ENCODE measurements around the gene ZNF581.

The ZNF581 gene

GRCh38 chr19:55677572-55678028 lies 34.2 kb downstream of the ZNF581 start:
- no peak for DNase-seq (ENCODE audit: extremely low spot score)
- POLR2A ChIA-PET: no interaction called here
- CTCF ChIA-PET: no interaction called here
- TF ChIP-seq ELF4 (IDR thresholded peaks at IDR 0.05): no peak
- TF ChIP-seq FOXK2 (IDR thresholded peaks at IDR 0.05): no peak
- no peak for TF ChIP-seq CTBP1 (IDR thresholded peaks at IDR 0.05; ENCODE audit: borderline replicate concordance)
- no peak for TF ChIP-seq ARNT (IDR thresholded peaks at IDR 0.05)
- no peak for TF ChIP-seq L3MBTL2 (conservative IDR thresholded peaks at IDR 0.05)
- TF ChIP-seq ZNF384 (IDR thresholded peaks at IDR 0.05): no peak
- no peak for TF ChIP-seq TARDBP (IDR thresholded peaks at IDR 0.05)
- TF ChIP-seq FOXA1 (IDR thresholded peaks at IDR 0.05): no peak
- no peak for TF ChIP-seq SP1 (IDR thresholded peaks at IDR 0.05)
- no peak for TF ChIP-seq FOXM1 (IDR thresholded peaks at IDR 0.05; ENCODE audit: borderline replicate concordance)
- no peak for TF ChIP-seq BHLHE40 (IDR thresholded peaks at IDR 0.05; ENCODE audit: borderline replicate concordance)
- no peak for TF ChIP-seq SUZ12 (IDR thresholded peaks at IDR 0.05)
- TF ChIP-seq NFRKB (IDR thresholded peaks at IDR 0.05): no peak
- no peak for TF ChIP-seq PKNOX1 (IDR thresholded peaks at IDR 0.05)
- no peak for TF ChIP-seq LEF1 (IDR thresholded peaks at IDR 0.05; ENCODE audit: borderline replicate concordance)
- TF ChIP-seq HDGF (IDR thresholded peaks at IDR 0.05; ENCODE audit: borderline replicate concordance): no peak

- DNase-seq (ENCODE audit: extremely low spot score): no peak
- TF ChIP-seq FOXK2 (IDR thresholded peaks at IDR 0.05) (no peak), NFRKB (IDR thresholded peaks at IDR 0.05) (no peak)
- POLR2A ChIA-PET: no interaction called here
- CTCF ChIA-PET: no interaction called here
Measured at GRCh38 chr19:55678121-55678671, 34.7 kb downstream of the ZNF581 start.

GRCh38 chr19:55679343-55680257 lies 36.2 kb downstream of the ZNF581 start:
- DNase-seq (ENCODE audit: extremely low spot score): no peak
- ChIA-PET CTCF (no interaction called here), POLR2A (no interaction called here)
- TF ChIP-seq LEF1 (IDR thresholded peaks at IDR 0.05; ENCODE audit: borderline replicate concordance) (no peak), PKNOX1 (IDR thresholded peaks at IDR 0.05) (no peak), FOXA1 (IDR thresholded peaks at IDR 0.05) (no peak), CTBP1 (IDR thresholded peaks at IDR 0.05; ENCODE audit: borderline replicate concordance) (no peak), NFRKB (IDR thresholded peaks at IDR 0.05) (no peak), ZNF384 (IDR thresholded peaks at IDR 0.05) (no peak), BHLHE40 (IDR thresholded peaks at IDR 0.05; ENCODE audit: borderline replicate concordance) (no peak)

GRCh38 chr19:55680339-55681130 lies 37.1 kb downstream of the ZNF581 start:
- no peak for DNase-seq (ENCODE audit: extremely low spot score)
- ChIA-PET POLR2A (no interaction called here), CTCF (no interaction called here)
- TF ChIP-seq CTBP1 (IDR thresholded peaks at IDR 0.05; ENCODE audit: borderline replicate concordance) (no peak), SUZ12 (IDR thresholded peaks at IDR 0.05) (no peak), FOXK2 (IDR thresholded peaks at IDR 0.05) (no peak), L3MBTL2 (conservative IDR thresholded peaks at IDR 0.05) (no peak), PKNOX1 (IDR thresholded peaks at IDR 0.05) (no peak), SP1 (IDR thresholded peaks at IDR 0.05) (no peak), HDGF (IDR thresholded peaks at IDR 0.05; ENCODE audit: borderline replicate concordance) (no peak), FOXA1 (IDR thresholded peaks at IDR 0.05) (no peak), BHLHE40 (IDR thresholded peaks at IDR 0.05; ENCODE audit: borderline replicate concordance) (no peak), LEF1 (IDR thresholded peaks at IDR 0.05; ENCODE audit: borderline replicate concordance) (no peak), ELF4 (IDR thresholded peaks at IDR 0.05) (no peak), FOXM1 (IDR thresholded peaks at IDR 0.05; ENCODE audit: borderline replicate concordance) (no peak), NFRKB (IDR thresholded peaks at IDR 0.05) (no peak), TARDBP (IDR thresholded peaks at IDR 0.05) (no peak), ZNF384 (IDR thresholded peaks at IDR 0.05) (no peak), ARNT (IDR thresholded peaks at IDR 0.05) (no peak)

- TF ChIP-seq NFRKB (IDR thresholded peaks at IDR 0.05) (no peak), PKNOX1 (IDR thresholded peaks at IDR 0.05) (no peak)
- POLR2A ChIA-PET: no interaction called here
- CTCF ChIA-PET: no interaction called here
- DNase-seq (ENCODE audit: extremely low spot score): no peak
Measured at GRCh38 chr19:55681131-55682092, 38.0 kb downstream of the ZNF581 start.

Data from HEK293T (cell line).